NT2/D1 (cell line): ENCODE measurements around the gene PDE11A.

Experiments
- DNase-seq: peaks from one replicate; pipeline ENCODE4 v3.0.0-alpha.2; 2011; ENCODE audit warnings: low read depth, low spot score
- H3K27me3 ChIP-seq: 2 replicates; pipeline ENCODE4 v1.6.0; 2011; ENCODE audit warnings: mild to moderate bottlenecking; ENCODE audit not compliant: insufficient read length, insufficient read depth
- H3K36me3 ChIP-seq: 2 replicates; pipeline ENCODE4 v1.6.1; 2011; ENCODE audit warnings: mild to moderate bottlenecking, low read length, mixed read lengths; ENCODE audit not compliant: insufficient read depth, insufficient read length
- H3K4me1 ChIP-seq: 2 replicates; pipeline ENCODE4 v1.5.1; 2011; ENCODE audit not compliant: insufficient read depth, insufficient read length
- H3K4me3 ChIP-seq: 2 replicates; pipeline ENCODE4 v1.5.1; 2011; ENCODE audit warnings: low read depth; ENCODE audit not compliant: insufficient read length
- H3K9ac ChIP-seq: 2 replicates; pipeline ENCODE4 v1.6.0; 2011; ENCODE audit warnings: low read depth; ENCODE audit not compliant: insufficient read length
- H3K9me3 ChIP-seq: 2 replicates; pipeline ENCODE4 v1.5.1; 2011; ENCODE audit warnings: mild to moderate bottlenecking, low read length; ENCODE audit not compliant: insufficient read depth
- SUZ12 ChIP-seq: IDR thresholded peaks from 2 replicates; pipeline ENCODE4 v1.6.1; 2011; ENCODE audit not compliant: insufficient read length, insufficient read depth; ENCODE audit errors: extremely low read depth
- YY1 ChIP-seq: IDR thresholded peaks from 2 replicates; pipeline ENCODE4 v1.6.1; 2011; ENCODE audit not compliant: insufficient read length, insufficient read depth
- ZNF274 ChIP-seq: IDR thresholded peaks from 2 replicates; pipeline ENCODE4 v1.6.1; 2011; ENCODE audit warnings: mild to moderate bottlenecking, low read depth, low read length

PDE11A gene

GRCh38 chr2:177599956-177600355 is 472.6 kb downstream of the PDE11A start:
- Histone ChIP-seq H3K4me1 (no peaks in the 10 kb centered on the region), H3K4me3 (no peak overlapping the region), H3K9me3 (no peaks in the 10 kb centered on the region), H3K36me3 (no peaks in the 10 kb centered on the region), H3K9ac (no peak overlapping the region), H3K27me3 (no peaks in the 10 kb centered on the region)
- DNase-seq: no peak
- TF ChIP-seq ZNF274 (no peak), SUZ12 (no peak), YY1 (no peak)

GRCh38 chr2:177599139-177599688 is 473.4 kb downstream of the PDE11A start:
- no peak for TF ChIP-seq SUZ12
- no peak for TF ChIP-seq YY1
- TF ChIP-seq ZNF274: no peak
- Histone ChIP-seq H3K27me3 (no peaks in the 10 kb centered on the region), H3K9ac (no peak overlapping the region), H3K4me1 (no peaks in the 10 kb centered on the region), H3K36me3 (no peaks in the 10 kb centered on the region), H3K4me3 (no peak overlapping the region), H3K9me3 (no peaks in the 10 kb centered on the region)
- DNase-seq: no peak

- Histone ChIP-seq H3K27me3 (no peaks in the 10 kb centered on the region), H3K4me1 (no peaks in the 10 kb centered on the region), H3K36me3 (no peaks in the 10 kb centered on the region), H3K4me3 (no peak overlapping the region), H3K9ac (no peak overlapping the region), H3K9me3 (no peaks in the 10 kb centered on the region)
- no peak for DNase-seq
- TF ChIP-seq YY1: no peak
These were observed 474.0 kb downstream of the PDE11A start for GRCh38 chr2:177598326-177599138.

- H3K9me3 ChIP-seq: no peaks in the 10 kb centered on the region
- H3K36me3 ChIP-seq: no peaks in the 10 kb centered on the region
- no peak overlapping the region for H3K4me3 ChIP-seq
- H3K27me3 ChIP-seq: no peaks in the 10 kb centered on the region
- no peak for DNase-seq
- TF ChIP-seq SUZ12 (no peak), YY1 (no peak), ZNF274 (no peak)
- H3K9ac ChIP-seq: no peak overlapping the region
- no peaks in the 10 kb centered on the region for H3K4me1 ChIP-seq
These were observed 474.8 kb downstream of the PDE11A start for GRCh38 chr2:177597759-177598158.

- Histone ChIP-seq H3K4me3 (no peak overlapping the region), H3K9ac (no peak overlapping the region), H3K36me3 (no peaks in the 10 kb centered on the region), H3K4me1 (no peaks in the 10 kb centered on the region), H3K27me3 (no peaks in the 10 kb centered on the region), H3K9me3 (no peaks in the 10 kb centered on the region)
- TF ChIP-seq SUZ12 (no peak), YY1 (no peak), ZNF274 (no peak)
- DNase-seq: no peak
These were observed 475.7 kb downstream of the PDE11A start for GRCh38 chr2:177596866-177597265.

- Histone ChIP-seq H3K4me3 (no peak overlapping the region), H3K9me3 (no peaks in the 10 kb centered on the region), H3K36me3 (no peaks in the 10 kb centered on the region), H3K4me1 (no peaks in the 10 kb centered on the region), H3K27me3 (no peaks in the 10 kb centered on the region), H3K9ac (no peak overlapping the region)
- no peak for DNase-seq
- TF ChIP-seq ZNF274 (no peak), YY1 (no peak), SUZ12 (no peak)
These were observed 477.3 kb downstream of the PDE11A start for GRCh38 chr2:177595126-177595845.

GRCh38 chr2:177593402-177593801 is 479.2 kb downstream of the PDE11A start:
- Histone ChIP-seq H3K4me3 (no peak overlapping the region), H3K4me1 (no peaks in the 10 kb centered on the region), H3K9me3 (no peaks in the 10 kb centered on the region), H3K27me3 (no peaks in the 10 kb centered on the region), H3K36me3 (no peaks in the 10 kb centered on the region), H3K9ac (no peak overlapping the region)
- no peak for DNase-seq
- TF ChIP-seq SUZ12 (no peak), ZNF274 (no peak), YY1 (no peak)
